H1 (cell line): ENCODE measurements around the gene TSHZ2. TPM values are rescaled to one million over a fixed set of nuclear protein-coding genes. Genes with fewer than 3 reads are reported as not detected.

ENCODE experiments used
- CTCF ChIA-PET: fragments of 300-600 bp; sonication (Branson Sonifier 250); formaldehyde crosslinking; loops from one replicate; lab custom pipeline; 2021; ENCODE audit not compliant: partially characterized antibody; lab: Charles Lee
- POLR2A ChIA-PET: fragments of 300-600 bp; sonication (Branson Sonifier 250); formaldehyde crosslinking; loops from one replicate; lab custom pipeline; 2021; ENCODE audit warnings: inconsistent platforms; ENCODE audit not compliant: partially characterized antibody; lab: Charles Lee
- DNase-seq, 2 experiments: peaks; one replicate each; pipeline versions ENCODE4 v3.0.0 to v3.0.0-alpha.2; 2010 to 2022; ENCODE audit warnings: low spot score in 2 of 2, low read depth in 1 of 2, mixed read lengths in 1 of 2
- FAIRE-seq: peaks from 2 replicates; lab custom pipeline; 2011; peaks lifted over from hg19 to GRCh38; lab: Jason Lieb, UNC
- H2AFZ ChIP-seq: 2 replicates; pipeline ENCODE4 v1.8.1; 2012; ENCODE audit warnings: low read length, inconsistent platforms
- H2AK5ac ChIP-seq: 2 replicates; pipeline ENCODE4 v1.6.1; 2013; ENCODE audit warnings: low read depth, low read length
- H2BK120ac ChIP-seq: replicated peaks from 2 replicates; pipeline ENCODE3; 2013; ENCODE audit warnings: low read depth, low read length, inconsistent platforms
- H2BK12ac ChIP-seq: 2 replicates; pipeline ENCODE4 v1.6.1; 2013; ENCODE audit warnings: low read depth, low read length
- H2BK15ac ChIP-seq: 2 replicates; pipeline ENCODE4 v1.6.1; 2013; ENCODE audit warnings: low read length
- H2BK20ac ChIP-seq: 2 replicates; pipeline ENCODE4 v1.6.1; 2013; ENCODE audit warnings: low read length
- H2BK5ac ChIP-seq: 2 replicates; pipeline ENCODE4 v1.6.1; 2013; ENCODE audit warnings: low read depth, low read length
- H3K14ac ChIP-seq: 2 replicates; pipeline ENCODE4 v1.6.1; 2013; ENCODE audit warnings: inconsistent platforms; ENCODE audit not compliant: insufficient read length
- H3K18ac ChIP-seq: 2 replicates; pipeline ENCODE4 v1.6.1; 2013; ENCODE audit warnings: low read length; ENCODE audit errors: extremely low read depth
- H3K23ac ChIP-seq: 2 replicates; pipeline ENCODE4 v1.6.1; 2013; ENCODE audit warnings: inconsistent platforms; ENCODE audit not compliant: insufficient read length
- H3K23me2 ChIP-seq: 2 replicates; pipeline ENCODE4 v1.6.1; 2013; ENCODE audit warnings: low read depth, low read length
- H3K27ac ChIP-seq: 2 replicates; pipeline ENCODE4 v1.6.1; 2011; ENCODE audit warnings: low read depth, low read length, inconsistent platforms
- H3K27me3 ChIP-seq, 4 experiments: replicated peaks in 1 of 4; 1 replicate in 1 of 4; 2 replicates in 3 of 4; pipeline versions ENCODE4 v1.6.1 to v1.8.1; 2011 to 2013; ENCODE audit warnings: low read length in 3 of 4, mild to moderate bottlenecking in 3 of 4, inconsistent platforms in 2 of 4, mixed read lengths in 2 of 4, moderate library complexity in 1 of 4; ENCODE audit not compliant: control insufficient read depth in 3 of 4, insufficient read depth in 3 of 4; ENCODE audit errors: extremely low read depth in 1 of 4
- H3K36me3 ChIP-seq, 4 experiments: 2 replicates each; pipeline versions ENCODE4 v1.6.1 to v1.8.1; 2011 to 2013; ENCODE audit warnings: mild to moderate bottlenecking in 4 of 4, low read length in 3 of 4, moderate library complexity in 2 of 4, control low read depth in 1 of 4, inconsistent platforms in 1 of 4; ENCODE audit not compliant: insufficient read depth in 4 of 4, control insufficient read depth in 2 of 4
- H3K4ac ChIP-seq: replicated peaks from 2 replicates; pipeline ENCODE3; 2013; ENCODE audit warnings: low read length, low read depth, mixed read lengths, inconsistent platforms; ENCODE audit not compliant: insufficient read length
- H3K4me1 ChIP-seq, 4 experiments: replicated peaks in 1 of 4; 1 replicate in 1 of 4; 2 replicates in 3 of 4; pipeline versions ENCODE4 v1.6.1 to v1.8.1; 2011 to 2013; ENCODE audit warnings: low read length in 3 of 4, inconsistent platforms in 2 of 4, mixed read lengths in 1 of 4; ENCODE audit not compliant: insufficient read depth in 4 of 4, control insufficient read depth in 3 of 4
- H3K4me2 ChIP-seq, 2 experiments: 2 replicates each; pipeline versions ENCODE4 v1.6.1 to v1.8.1; 2011 to 2013; ENCODE audit warnings: low read depth in 2 of 2, low read length in 2 of 2, control low read depth in 1 of 2, inconsistent platforms in 1 of 2, mild to moderate bottlenecking in 1 of 2; ENCODE audit not compliant: insufficient read depth in 1 of 2
- H3K4me3 ChIP-seq, 4 experiments: fragments of 200-600, 300-600 bp in 1 of 4; sonication (generic), shearing (Covaris generic), sonication (Bioruptor Twin) in 1 of 4; 2 replicates each; pipeline versions ENCODE4 v1.5.1 to v1.8.1; 2011 to 2016; ENCODE audit warnings: low read length in 4 of 4, low read depth in 3 of 4, control low read depth in 2 of 4, inconsistent platforms in 2 of 4, mild to moderate bottlenecking in 2 of 4, mixed read lengths in 1 of 4, moderate library complexity in 1 of 4; ENCODE audit not compliant: insufficient read depth in 2 of 4; ENCODE audit errors: extremely low read depth in 1 of 4
- H3K56ac ChIP-seq: replicated peaks from 2 replicates; pipeline ENCODE3; 2013; ENCODE audit warnings: low read depth, mild to moderate bottlenecking, mixed read lengths, low read length, inconsistent platforms; ENCODE audit not compliant: insufficient read length
- H3K79me1 ChIP-seq: 2 replicates; pipeline ENCODE4 v1.6.1; 2013; ENCODE audit warnings: low read depth, low read length, control low read depth
- H3K79me2 ChIP-seq, 2 experiments: 2 replicates each; pipeline versions ENCODE4 v1.6.1 to v1.8.1; 2012 to 2013; ENCODE audit warnings: low read length in 2 of 2, mild to moderate bottlenecking in 2 of 2, inconsistent platforms in 1 of 2; ENCODE audit not compliant: insufficient read depth in 2 of 2, control insufficient read depth in 1 of 2
- H3K9ac ChIP-seq, 4 experiments: replicated peaks in 1 of 4; 1 replicate in 1 of 4; 2 replicates in 3 of 4; pipeline versions ENCODE4 v1.6.1 to v1.8.1; 2011 to 2013; ENCODE audit warnings: low read depth in 3 of 4, low read length in 3 of 4, control low read depth in 2 of 4, mild to moderate bottlenecking in 2 of 4, moderate library complexity in 2 of 4, inconsistent platforms in 1 of 4; ENCODE audit errors: extremely low read depth in 1 of 4
- H3K9me3 ChIP-seq, 2 experiments: 2 replicates each; pipeline versions ENCODE4 v1.6.1 to v1.8.1; 2012 to 2013; ENCODE audit warnings: mild to moderate bottlenecking in 2 of 2, moderate library complexity in 2 of 2, control low read depth in 1 of 2, inconsistent platforms in 1 of 2, low read depth in 1 of 2, low read length in 1 of 2, mixed read lengths in 1 of 2; ENCODE audit not compliant: insufficient read depth in 2 of 2
- H4K20me1 ChIP-seq, 2 experiments: replicated peaks in 1 of 2; 2 replicates each; pipeline versions ENCODE3 to v1.8.1; 2011 to 2013; ENCODE audit warnings: inconsistent platforms in 2 of 2, low read length in 2 of 2, mild to moderate bottlenecking in 1 of 2; ENCODE audit not compliant: insufficient read depth in 2 of 2, control insufficient read depth in 1 of 2
- H4K5ac ChIP-seq: 2 replicates; pipeline ENCODE4 v1.6.1; 2013; ENCODE audit warnings: low read length, low read depth, mixed read lengths, inconsistent platforms; ENCODE audit not compliant: insufficient read length
- H4K8ac ChIP-seq: 2 replicates; pipeline ENCODE4 v1.8.0; 2013; ENCODE audit warnings: mild to moderate bottlenecking, moderate library complexity, low read length, inconsistent platforms; ENCODE audit not compliant: insufficient read depth; ENCODE audit errors: extremely low read depth
- H4K91ac ChIP-seq: replicated peaks from 2 replicates; pipeline ENCODE3; 2013; ENCODE audit warnings: low read length, mixed read lengths, inconsistent platforms; ENCODE audit not compliant: insufficient read length
- WGBS, 2 experiments: shearing (Covaris generic) in 1 of 2; methylation state at CpG; one replicate each; pipeline versions ENCODE4 v1.1.6 to v1.1.7; 2013 to 2015; ENCODE audit warnings: low lambda C conversion rate in 2 of 2, mixed read lengths in 2 of 2, inconsistent platforms in 1 of 2, low coverage in 1 of 2, missing lambda C conversion rate in 1 of 2; ENCODE audit not compliant: insufficient replicate concordance in 2 of 2, insufficient coverage in 1 of 2, insufficient read length in 1 of 2; ENCODE audit errors: extremely low coverage in 1 of 2, missing lambda C conversion rate in 1 of 2; 5-methylcytosine and 5-hydroxymethylcytosine counted together
- polyA plus RNA-seq, 7 experiments: library from polyadenylated mRNA; depleted of rRNA in 3 of 7; stranded (reverse) in 5 of 7; unstranded in 2 of 7; fragments of >200 nt in 5 of 7; fragments of 200-250 nt in 2 of 7; gene quantifications; 1 replicate in 5 of 7; 2 replicates in 1 of 7; 4 replicates in 1 of 7; pipeline versions ENCODE4 v1.2.1 to v1.2.3, GENCODE V29; 2011 to 2013; ENCODE audit warnings: missing spikeins in 2 of 7, mixed read lengths in 2 of 7
- total RNA-seq: library from RNA; stranded (reverse); fragmentation: NEBNext Ultra II Directional; extraction: Animal tissue kit (Norgen Biotek cat#: 25700); gene quantifications from 2 replicates; pipeline ENCODE4 v1.2.1, GENCODE V29; 2021

TSHZ2 gene
- total and polyA plus RNA-seq, 2 of the 8 experiments (the other 6 are each of a cell fraction or from before 2014, with no cell fraction given), result 0.14 to 0.30 TPM

- Histone ChIP-seq H3K27ac (no peak overlapping the region), H3K56ac (no peak overlapping the region), H3K4me3 (no peak overlapping the region), H3K27me3 (no peaks in the 10 kb centered on the region), H3K36me3 (no peaks in the 10 kb centered on the region), H3K4me1 (no peaks in the 10 kb centered on the region), H4K5ac (no peak overlapping the region), H3K4ac (no peak overlapping the region), H3K14ac (no peak overlapping the region), H3K9ac (no peak overlapping the region), H3K18ac (no peak overlapping the region), H3K4me2 (no peak overlapping the region), H3K23ac (no peak overlapping the region), H2BK5ac (no peak overlapping the region), H2BK12ac (no peak overlapping the region), H2BK120ac (no peak overlapping the region), H4K20me1 (no peaks in the 10 kb centered on the region), H2AK5ac (no peak overlapping the region), H2AFZ (no peak overlapping the region), H3K23me2 (no peaks in the 10 kb centered on the region), H4K8ac (no peak overlapping the region), H2BK15ac (no peak overlapping the region), H2BK20ac (no peak overlapping the region), H3K79me2 (no peaks in the 10 kb centered on the region), H3K9me3 (no peaks in the 10 kb centered on the region), H3K79me1 (no peaks in the 10 kb centered on the region), H4K91ac (no peak overlapping the region)
- FAIRE-seq (no peak), DNase-seq (no peak)
- POLR2A ChIA-PET, result no interaction called here
- CTCF ChIA-PET, result interaction anchor here (1.1 to 1.2 kb wide), 2 partner anchors 10 to 16 kb away, joined by 3 to 4 read pairs; no protein-coding TSS in a partner anchor
- 78% methylated on average over 1 of the region's 1 CpG; no CpG with 5 or more reads in 1 of the 2 experiments for WGBS, 2 experiments
These were observed 273.4 kb downstream of the TSHZ2 start for GRCh38 chr20:53245574-53245973.
